Measurements from ENCODE around the gene PFN1.

PFN1 gene

GRCh38 chr17:4958102-4958501, 9.8 kb upstream of the PFN1 start:
- no peak for DNase-seq
- no peak for TF ChIP-seq POLR2A (IDR thresholded peaks at IDR 0.05; ENCODE audit: low read length)
- no peak for TF ChIP-seq GATA1 (IDR thresholded peaks at IDR 0.05; ENCODE audit: low read depth, low read length)

GRCh38 chr17:4956493-4957061, 8.2 kb upstream of the PFN1 start:
- TF ChIP-seq GATA1 (IDR thresholded peaks at IDR 0.05; ENCODE audit: low read depth, low read length) = no peak
- no peak for TF ChIP-seq POLR2A (IDR thresholded peaks at IDR 0.05; ENCODE audit: low read length)
- peak; percentile 60 to 66 for DNase-seq

- no peak for DNase-seq
- no peak for TF ChIP-seq GATA1 (IDR thresholded peaks at IDR 0.05; ENCODE audit: low read depth, low read length)
- no peak for TF ChIP-seq POLR2A (IDR thresholded peaks at IDR 0.05; ENCODE audit: low read length)
Measured at GRCh38 chr17:4955091-4955490, 6.8 kb upstream of the PFN1 start.

GRCh38 chr17:4953451-4953961, 5.2 kb upstream of the PFN1 start:
- DNase-seq = no peak
- TF ChIP-seq POLR2A (IDR thresholded peaks at IDR 0.05; ENCODE audit: low read length) (no peak), GATA1 (IDR thresholded peaks at IDR 0.05; ENCODE audit: low read depth, low read length) (no peak)

- TF ChIP-seq GATA1 (IDR thresholded peaks at IDR 0.05; ENCODE audit: low read depth, low read length) = no peak
- TF ChIP-seq POLR2A (IDR thresholded peaks at IDR 0.05; ENCODE audit: low read length) = no peak
- no peak for DNase-seq
Measured at GRCh38 chr17:4951486-4951885, 3.2 kb upstream of the PFN1 start.

- no peak for TF ChIP-seq GATA1 (IDR thresholded peaks at IDR 0.05; ENCODE audit: low read depth, low read length)
- no peak for TF ChIP-seq POLR2A (IDR thresholded peaks at IDR 0.05; ENCODE audit: low read length)
- peak; percentile 39 to 48 for DNase-seq
Measured at GRCh38 chr17:4950746-4951204, 2.4 kb upstream of the PFN1 start, which contains the start of gene ENO3. Gene ENO3 (plus strand): TSS chr17:4951119. CDS start chr17:4951830, 711 bp downstream.

- DNase-seq = peak; percentile 83 to 84
- no peak for TF ChIP-seq GATA1 (IDR thresholded peaks at IDR 0.05; ENCODE audit: low read depth, low read length)
- TF ChIP-seq POLR2A (IDR thresholded peaks at IDR 0.05; ENCODE audit: low read length) = peak; percentile 73
Measured at GRCh38 chr17:4950075-4950745, 1.9 kb upstream of the PFN1 start.

GRCh38 chr17:4949321-4950074, 1.2 kb upstream of the PFN1 start:
- TF ChIP-seq POLR2A (IDR thresholded peaks at IDR 0.05; ENCODE audit: low read length) = no peak
- no peak for TF ChIP-seq GATA1 (IDR thresholded peaks at IDR 0.05; ENCODE audit: low read depth, low read length)
- peak; percentile 85 to 91 for DNase-seq

GRCh38 chr17:4948931-4949320, 596 bp upstream of the PFN1 start:
- TF ChIP-seq POLR2A (IDR thresholded peaks at IDR 0.05; ENCODE audit: low read length) (peak; percentile 47), GATA1 (IDR thresholded peaks at IDR 0.05; ENCODE audit: low read depth, low read length) (no peak)
- DNase-seq = peak; percentile 87 to 89

- TF ChIP-seq POLR2A (IDR thresholded peaks at IDR 0.05; ENCODE audit: low read length) (no peak), GATA1 (IDR thresholded peaks at IDR 0.05; ENCODE audit: low read depth, low read length) (no peak)
- peak; percentile 78 to 85 for DNase-seq
Measured at GRCh38 chr17:4947411-4948165, 742 bp downstream of the PFN1 start.

- DNase-seq = peak; percentile 48 to 59
- no peak for TF ChIP-seq GATA1 (IDR thresholded peaks at IDR 0.05; ENCODE audit: low read depth, low read length)
- TF ChIP-seq POLR2A (IDR thresholded peaks at IDR 0.05; ENCODE audit: low read length) = no peak
Measured at GRCh38 chr17:4947010-4947410, 1.3 kb downstream of the PFN1 start.

GRCh38 chr17:4946312-4946976, 1.9 kb downstream of the PFN1 start:
- no peak for TF ChIP-seq POLR2A (IDR thresholded peaks at IDR 0.05; ENCODE audit: low read length)
- no peak for TF ChIP-seq GATA1 (IDR thresholded peaks at IDR 0.05; ENCODE audit: low read depth, low read length)
- DNase-seq = no peak

- TF ChIP-seq POLR2A (IDR thresholded peaks at IDR 0.05; ENCODE audit: low read length) = no peak
- no peak for TF ChIP-seq GATA1 (IDR thresholded peaks at IDR 0.05; ENCODE audit: low read depth, low read length)
- DNase-seq = no peak
Measured at GRCh38 chr17:4945944-4946280, 2.4 kb downstream of the PFN1 start.
